GM23338 (cell line): ENCODE measurements around the gene FNDC1. TPM values are rescaled to one million over a fixed set of nuclear protein-coding genes. Genes with fewer than 3 reads are reported as not detected.

Experiments used
- ATAC-seq: fragments of 200-7000 bp; cut with Tn5 transposase; 3 replicates; pipeline ENCODE4 v1.9.1; 2020
- DNase-seq: peaks from one replicate; pipeline ENCODE4 v3.0.0-alpha.2; 2015; ENCODE audit warnings: low spot score
- H2AFZ ChIP-seq: fragments of 200-600 bp; sonication (generic); 2 replicates; pipeline ENCODE4 v1.8.0; 2016; ENCODE audit warnings: antibody characterized with exemption, mild to moderate bottlenecking, moderate library complexity
- H3F3A ChIP-seq: fragments of 200-600 bp; sonication (generic); replicated peaks from 2 replicates; pipeline ENCODE4 v1.8.0; 2017; ENCODE audit warnings: antibody characterized with exemption, mixed run types, low read depth
- H3K27ac ChIP-seq: fragments of 200-600 bp; sonication (generic); 2 replicates; pipeline ENCODE4 v1.6.1; 2016; ENCODE audit warnings: low read depth
- H3K27me3 ChIP-seq: fragments of 200-600 bp; sonication (generic); 2 replicates; pipeline ENCODE4 v1.8.0; 2016; ENCODE audit warnings: mild to moderate bottlenecking, mixed run types, moderate library complexity; ENCODE audit not compliant: insufficient read depth
- H3K36me3 ChIP-seq: fragments of 200-600 bp; sonication (generic); 2 replicates; pipeline ENCODE4 v1.8.0; 2016; ENCODE audit warnings: mild to moderate bottlenecking; ENCODE audit not compliant: insufficient read depth
- H3K4me1 ChIP-seq: fragments of 200-600 bp; sonication (generic); 2 replicates; pipeline ENCODE4 v1.8.0; 2016; ENCODE audit warnings: mild to moderate bottlenecking, moderate library complexity; ENCODE audit not compliant: insufficient read depth
- H3K4me2 ChIP-seq: fragments of 200-600 bp; sonication (generic); 2 replicates; pipeline ENCODE4 v1.7.1; 2017; ENCODE audit warnings: mixed run types
- H3K4me3 ChIP-seq: fragments of 200-600 bp; sonication (generic); 2 replicates; pipeline ENCODE4 v1.6.1; 2016; ENCODE audit warnings: mixed run types
- H3K79me2 ChIP-seq: fragments of 200-600 bp; sonication (generic); replicated peaks from 2 replicates; pipeline ENCODE4 v1.8.0; 2017; ENCODE audit warnings: mild to moderate bottlenecking; ENCODE audit not compliant: insufficient read depth
- H3K9me2 ChIP-seq: fragments of 200-600 bp; sonication (generic); 2 replicates; pipeline ENCODE4 v1.8.0; 2017; ENCODE audit not compliant: insufficient read depth
- H4K20me1 ChIP-seq: fragments of 200-600 bp; sonication (generic); replicated peaks from 2 replicates; pipeline ENCODE4 v1.8.0; 2017; ENCODE audit warnings: mild to moderate bottlenecking; ENCODE audit not compliant: insufficient read depth
- H3K27ac Mint-ChIP-seq: 2 replicates; pipeline ENCODE4 v1.8.0; 2020; ENCODE audit warnings: inconsistent platforms, mild to moderate bottlenecking, moderate library complexity, mixed read lengths
- H3K27me3 Mint-ChIP-seq: 3 replicates; pipeline ENCODE4 v1.8.0; 2022; ENCODE audit warnings: low read depth, mild to moderate bottlenecking, moderate library complexity, mixed read lengths, inconsistent platforms; ENCODE audit not compliant: insufficient read depth, poor library complexity
- H3K36me3 Mint-ChIP-seq: 3 replicates; pipeline ENCODE4 v1.8.0; 2021; ENCODE audit warnings: low read depth, mild to moderate bottlenecking, inconsistent platforms, moderate library complexity, mixed read lengths
- H3K4me1 Mint-ChIP-seq: 3 replicates; pipeline ENCODE4 v1.8.0; 2020; ENCODE audit warnings: mild to moderate bottlenecking, inconsistent platforms, mixed read lengths
- H3K4me3 Mint-ChIP-seq: 3 replicates; pipeline ENCODE4 v1.8.0; 2021; ENCODE audit warnings: moderate library complexity, mild to moderate bottlenecking, inconsistent platforms, mixed read lengths
- H3K9me3 Mint-ChIP-seq: 3 replicates; pipeline ENCODE4 v1.8.0; 2020; ENCODE audit warnings: moderate library complexity, mild to moderate bottlenecking, inconsistent platforms, mixed read lengths
- CREB1 ChIP-seq: fragments of 250-450 bp; sonication (Bioruptor Pico); IDR thresholded peaks from 2 replicates; pipeline ENCODE4 v1.5.0; 2020; ENCODE audit warnings: low read depth, mild to moderate bottlenecking, moderate library complexity
- EZH2 ChIP-seq: fragments of 200-600 bp; sonication (generic); IDR thresholded peaks from one replicate; pipeline ENCODE4 v1.8.0; 2017; ENCODE audit warnings: antibody characterized with exemption, mild to moderate bottlenecking, low read depth; ENCODE audit not compliant: unreplicated experiment
- EZH2phosphoT487 ChIP-seq: fragments of 200-600 bp; sonication (generic); IDR thresholded peaks from one replicate; pipeline ENCODE4 v1.8.1; 2018; ENCODE audit warnings: antibody characterized with exemption; ENCODE audit not compliant: unreplicated experiment
- JUNB ChIP-seq: IDR thresholded peaks from one replicate; pipeline ENCODE4 v1.6.1; 2016; ENCODE audit warnings: antibody characterized with exemption; ENCODE audit not compliant: unreplicated experiment
- NANOG ChIP-seq: IDR thresholded peaks from 2 replicates; pipeline ENCODE4 v1.6.1; 2016; ENCODE audit warnings: antibody characterized with exemption, borderline replicate concordance
- POLR2AphosphoS5 ChIP-seq: IDR thresholded peaks from 2 replicates; pipeline ENCODE4 v1.6.1; 2016; ENCODE audit warnings: antibody characterized with exemption, low read depth
- STAT1 ChIP-seq: IDR thresholded peaks from one replicate; pipeline ENCODE4 v1.6.1; 2016; ENCODE audit warnings: antibody characterized with exemption; ENCODE audit not compliant: unreplicated experiment
- ZNF114 ChIP-seq: fragments of 250-450 bp; sonication (Bioruptor Pico); IDR thresholded peaks from 2 replicates; pipeline ENCODE4 v1.5.0; 2020; ENCODE audit warnings: mild to moderate bottlenecking, moderate library complexity
- ZNF331 ChIP-seq: fragments of 250-450 bp; sonication (Bioruptor Pico); IDR thresholded peaks from 2 replicates; pipeline ENCODE4 v1.5.0; 2020; ENCODE audit warnings: low read depth, mild to moderate bottlenecking, moderate library complexity
- polyA plus RNA-seq: library from polyadenylated mRNA; unstranded; fragments of >200 nt; fragmentation: Nextera tagmentation; extraction: Ambion mirVana; gene quantifications from 2 replicates; pipeline ENCODE4 v1.2.1, GENCODE V29; 2016
- total RNA-seq: library from RNA; depleted of rRNA; stranded (reverse); fragments of >200 nt; shearing (Covaris generic); gene quantifications from 2 replicates; pipeline ENCODE4 v1.2.3, GENCODE V29; 2014
- TF ChIP-seq, protein P1 (sequence below): fragments of 250-450 bp; sonication (Bioruptor Pico); IDR thresholded peaks from 2 replicates; pipeline ENCODE4 v1.5.0; 2020; ENCODE audit warnings: mild to moderate bottlenecking, moderate library complexity
- TF ChIP-seq, protein P2 (sequence below): IDR thresholded peaks from one replicate; pipeline ENCODE4 v1.6.1; 2018; ENCODE audit warnings: antibody characterized with exemption; ENCODE audit not compliant: unreplicated experiment
- TF ChIP-seq, protein P3 (sequence below), 2 experiments: fragments of 200-600 bp in 1 of 2; sonication (generic) in 1 of 2; conservative IDR thresholded peaks; 2 replicates each; pipeline versions ENCODE4 v1.5.1 to v1.6.1; 2016 to 2017; ENCODE audit warnings: antibody characterized with exemption in 2 of 2, low read depth in 2 of 2, mild to moderate bottlenecking in 2 of 2, moderate library complexity in 1 of 2
- TF ChIP-seq, protein P4 (sequence below): IDR thresholded peaks from 2 replicates; pipeline ENCODE4 v1.6.1; 2016; ENCODE audit warnings: antibody characterized with exemption

Gene FNDC1
- total and polyA plus RNA-seq, 2 experiments from 2014 or later, result 0.38 to 0.57 TPM

DNA sequence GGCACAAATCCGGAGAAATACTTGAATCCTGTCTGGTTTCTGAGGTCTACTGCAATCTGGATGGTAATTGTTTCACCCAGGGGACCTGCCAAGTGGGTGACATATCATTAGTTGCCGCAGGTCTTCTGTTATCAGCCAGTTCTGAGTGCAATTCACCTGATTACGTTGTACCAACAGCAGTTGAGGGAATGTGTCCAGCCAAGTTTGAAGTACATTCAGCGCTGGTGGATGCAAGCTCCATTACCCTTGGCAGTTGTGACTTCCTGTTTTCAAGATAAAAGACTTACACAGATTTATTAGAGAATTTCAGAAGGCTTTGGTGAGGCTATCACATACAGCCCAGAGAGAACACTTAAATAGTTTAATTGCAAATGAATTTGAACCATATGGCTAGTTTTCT, 42.8 kb downstream of the FNDC1 start:
- H3K4me1 Mint-ChIP-seq, result peaks cover 2% of the 10 kb centered on the region; the same call in 1 of the 3 replicates
- Histone ChIP-seq H3K36me3 (no peaks in the 10 kb centered on the region), H3K27ac (no peak overlapping the region), H2AFZ (no peak overlapping the region), H3K4me3 (no peak overlapping the region), H4K20me1 (no peaks in the 10 kb centered on the region), H3K79me2 (no peaks in the 10 kb centered on the region), H3K27me3 (no peaks in the 10 kb centered on the region), H3K4me2 (no peak overlapping the region), H3K9me2 (no peaks in the 10 kb centered on the region; the same call in 1 of the 2 replicates), H3K4me1 (no peaks in the 10 kb centered on the region), H3F3A (no peaks in the 10 kb centered on the region)
- peaks cover 6% of the 10 kb centered on the region for H3K27me3 Mint-ChIP-seq
- no peak overlapping the region for H3K4me3 Mint-ChIP-seq
- DNase-seq (no peak), ATAC-seq (no peak)
- TF ChIP-seq CREB1 (CRISPR knock-in tag) (no peak), EZH2 (no peak), EZH2phosphoT487 (no peak), JUNB (no peak), ZNF114 (CRISPR knock-in tag) (no peak), STAT1 (no peak), NANOG (no peak), ZNF331 (CRISPR knock-in tag) (no peak), POLR2AphosphoS5 (no peak)
- TF ChIP-seq, protein P1, sequence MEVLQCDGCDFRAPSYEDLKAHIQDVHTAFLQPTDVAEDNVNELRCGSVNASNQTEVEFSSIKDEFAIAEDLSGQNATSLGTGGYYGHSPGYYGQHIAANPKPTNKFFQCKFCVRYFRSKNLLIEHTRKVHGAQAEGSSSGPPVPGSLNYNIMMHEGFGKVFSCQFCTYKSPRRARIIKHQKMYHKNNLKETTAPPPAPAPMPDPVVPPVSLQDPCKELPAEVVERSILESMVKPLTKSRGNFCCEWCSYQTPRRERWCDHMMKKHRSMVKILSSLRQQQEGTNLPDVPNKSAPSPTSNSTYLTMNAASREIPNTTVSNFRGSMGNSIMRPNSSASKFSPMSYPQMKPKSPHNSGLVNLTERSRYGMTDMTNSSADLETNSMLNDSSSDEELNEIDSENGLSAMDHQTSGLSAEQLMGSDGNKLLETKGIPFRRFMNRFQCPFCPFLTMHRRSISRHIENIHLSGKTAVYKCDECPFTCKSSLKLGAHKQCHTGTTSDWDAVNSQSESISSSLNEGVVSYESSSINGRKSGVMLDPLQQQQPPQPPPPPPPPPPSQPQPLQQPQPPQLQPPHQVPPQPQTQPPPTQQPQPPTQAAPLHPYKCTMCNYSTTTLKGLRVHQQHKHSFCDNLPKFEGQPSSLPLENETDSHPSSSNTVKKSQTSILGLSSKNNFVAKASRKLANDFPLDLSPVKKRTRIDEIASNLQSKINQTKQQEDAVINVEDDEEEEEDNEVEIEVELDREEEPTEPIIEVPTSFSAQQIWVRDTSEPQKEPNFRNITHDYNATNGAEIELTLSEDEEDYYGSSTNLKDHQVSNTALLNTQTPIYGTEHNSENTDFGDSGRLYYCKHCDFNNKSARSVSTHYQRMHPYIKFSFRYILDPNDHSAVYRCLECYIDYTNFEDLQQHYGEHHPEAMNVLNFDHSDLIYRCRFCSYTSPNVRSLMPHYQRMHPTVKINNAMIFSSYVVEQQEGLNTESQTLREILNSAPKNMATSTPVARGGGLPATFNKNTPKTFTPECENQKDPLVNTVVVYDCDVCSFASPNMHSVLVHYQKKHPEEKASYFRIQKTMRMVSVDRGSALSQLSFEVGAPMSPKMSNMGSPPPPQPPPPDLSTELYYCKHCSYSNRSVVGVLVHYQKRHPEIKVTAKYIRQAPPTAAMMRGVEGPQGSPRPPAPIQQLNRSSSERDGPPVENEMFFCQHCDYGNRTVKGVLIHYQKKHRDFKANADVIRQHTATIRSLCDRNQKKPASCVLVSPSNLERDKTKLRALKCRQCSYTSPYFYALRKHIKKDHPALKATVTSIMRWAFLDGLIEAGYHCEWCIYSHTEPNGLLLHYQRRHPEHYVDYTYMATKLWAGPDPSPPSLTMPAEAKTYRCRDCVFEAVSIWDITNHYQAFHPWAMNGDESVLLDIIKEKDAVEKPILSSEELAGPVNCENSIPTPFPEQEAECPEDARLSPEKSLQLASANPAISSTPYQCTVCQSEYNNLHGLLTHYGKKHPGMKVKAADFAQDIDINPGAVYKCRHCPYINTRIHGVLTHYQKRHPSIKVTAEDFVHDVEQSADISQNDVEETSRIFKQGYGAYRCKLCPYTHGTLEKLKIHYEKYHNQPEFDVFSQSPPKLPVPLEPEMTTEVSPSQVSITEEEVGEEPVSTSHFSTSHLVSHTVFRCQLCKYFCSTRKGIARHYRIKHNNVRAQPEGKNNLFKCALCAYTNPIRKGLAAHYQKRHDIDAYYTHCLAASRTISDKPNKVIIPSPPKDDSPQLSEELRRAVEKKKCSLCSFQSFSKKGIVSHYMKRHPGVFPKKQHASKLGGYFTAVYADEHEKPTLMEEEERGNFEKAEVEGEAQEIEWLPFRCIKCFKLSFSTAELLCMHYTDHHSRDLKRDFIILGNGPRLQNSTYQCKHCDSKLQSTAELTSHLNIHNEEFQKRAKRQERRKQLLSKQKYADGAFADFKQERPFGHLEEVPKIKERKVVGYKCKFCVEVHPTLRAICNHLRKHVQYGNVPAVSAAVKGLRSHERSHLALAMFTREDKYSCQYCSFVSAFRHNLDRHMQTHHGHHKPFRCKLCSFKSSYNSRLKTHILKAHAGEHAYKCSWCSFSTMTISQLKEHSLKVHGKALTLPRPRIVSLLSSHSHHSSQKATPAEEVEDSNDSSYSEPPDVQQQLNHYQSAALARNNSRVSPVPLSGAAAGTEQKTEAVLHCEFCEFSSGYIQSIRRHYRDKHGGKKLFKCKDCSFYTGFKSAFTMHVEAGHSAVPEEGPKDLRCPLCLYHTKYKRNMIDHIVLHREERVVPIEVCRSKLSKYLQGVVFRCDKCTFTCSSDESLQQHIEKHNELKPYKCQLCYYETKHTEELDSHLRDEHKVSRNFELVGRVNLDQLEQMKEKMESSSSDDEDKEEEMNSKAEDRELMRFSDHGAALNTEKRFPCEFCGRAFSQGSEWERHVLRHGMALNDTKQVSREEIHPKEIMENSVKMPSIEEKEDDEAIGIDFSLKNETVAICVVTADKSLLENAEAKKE (CRISPR knock-in tag), result no peak
- TF ChIP-seq, protein P2, sequence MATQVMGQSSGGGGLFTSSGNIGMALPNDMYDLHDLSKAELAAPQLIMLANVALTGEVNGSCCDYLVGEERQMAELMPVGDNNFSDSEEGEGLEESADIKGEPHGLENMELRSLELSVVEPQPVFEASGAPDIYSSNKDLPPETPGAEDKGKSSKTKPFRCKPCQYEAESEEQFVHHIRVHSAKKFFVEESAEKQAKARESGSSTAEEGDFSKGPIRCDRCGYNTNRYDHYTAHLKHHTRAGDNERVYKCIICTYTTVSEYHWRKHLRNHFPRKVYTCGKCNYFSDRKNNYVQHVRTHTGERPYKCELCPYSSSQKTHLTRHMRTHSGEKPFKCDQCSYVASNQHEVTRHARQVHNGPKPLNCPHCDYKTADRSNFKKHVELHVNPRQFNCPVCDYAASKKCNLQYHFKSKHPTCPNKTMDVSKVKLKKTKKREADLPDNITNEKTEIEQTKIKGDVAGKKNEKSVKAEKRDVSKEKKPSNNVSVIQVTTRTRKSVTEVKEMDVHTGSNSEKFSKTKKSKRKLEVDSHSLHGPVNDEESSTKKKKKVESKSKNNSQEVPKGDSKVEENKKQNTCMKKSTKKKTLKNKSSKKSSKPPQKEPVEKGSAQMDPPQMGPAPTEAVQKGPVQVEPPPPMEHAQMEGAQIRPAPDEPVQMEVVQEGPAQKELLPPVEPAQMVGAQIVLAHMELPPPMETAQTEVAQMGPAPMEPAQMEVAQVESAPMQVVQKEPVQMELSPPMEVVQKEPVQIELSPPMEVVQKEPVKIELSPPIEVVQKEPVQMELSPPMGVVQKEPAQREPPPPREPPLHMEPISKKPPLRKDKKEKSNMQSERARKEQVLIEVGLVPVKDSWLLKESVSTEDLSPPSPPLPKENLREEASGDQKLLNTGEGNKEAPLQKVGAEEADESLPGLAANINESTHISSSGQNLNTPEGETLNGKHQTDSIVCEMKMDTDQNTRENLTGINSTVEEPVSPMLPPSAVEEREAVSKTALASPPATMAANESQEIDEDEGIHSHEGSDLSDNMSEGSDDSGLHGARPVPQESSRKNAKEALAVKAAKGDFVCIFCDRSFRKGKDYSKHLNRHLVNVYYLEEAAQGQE, result no peak
- TF ChIP-seq, protein P3, sequence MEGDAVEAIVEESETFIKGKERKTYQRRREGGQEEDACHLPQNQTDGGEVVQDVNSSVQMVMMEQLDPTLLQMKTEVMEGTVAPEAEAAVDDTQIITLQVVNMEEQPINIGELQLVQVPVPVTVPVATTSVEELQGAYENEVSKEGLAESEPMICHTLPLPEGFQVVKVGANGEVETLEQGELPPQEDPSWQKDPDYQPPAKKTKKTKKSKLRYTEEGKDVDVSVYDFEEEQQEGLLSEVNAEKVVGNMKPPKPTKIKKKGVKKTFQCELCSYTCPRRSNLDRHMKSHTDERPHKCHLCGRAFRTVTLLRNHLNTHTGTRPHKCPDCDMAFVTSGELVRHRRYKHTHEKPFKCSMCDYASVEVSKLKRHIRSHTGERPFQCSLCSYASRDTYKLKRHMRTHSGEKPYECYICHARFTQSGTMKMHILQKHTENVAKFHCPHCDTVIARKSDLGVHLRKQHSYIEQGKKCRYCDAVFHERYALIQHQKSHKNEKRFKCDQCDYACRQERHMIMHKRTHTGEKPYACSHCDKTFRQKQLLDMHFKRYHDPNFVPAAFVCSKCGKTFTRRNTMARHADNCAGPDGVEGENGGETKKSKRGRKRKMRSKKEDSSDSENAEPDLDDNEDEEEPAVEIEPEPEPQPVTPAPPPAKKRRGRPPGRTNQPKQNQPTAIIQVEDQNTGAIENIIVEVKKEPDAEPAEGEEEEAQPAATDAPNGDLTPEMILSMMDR (conservative IDR thresholded peaks at IDR 0.05; ENCODE audit: low read depth in 2 of 2), result no peak
- TF ChIP-seq, protein P4, sequence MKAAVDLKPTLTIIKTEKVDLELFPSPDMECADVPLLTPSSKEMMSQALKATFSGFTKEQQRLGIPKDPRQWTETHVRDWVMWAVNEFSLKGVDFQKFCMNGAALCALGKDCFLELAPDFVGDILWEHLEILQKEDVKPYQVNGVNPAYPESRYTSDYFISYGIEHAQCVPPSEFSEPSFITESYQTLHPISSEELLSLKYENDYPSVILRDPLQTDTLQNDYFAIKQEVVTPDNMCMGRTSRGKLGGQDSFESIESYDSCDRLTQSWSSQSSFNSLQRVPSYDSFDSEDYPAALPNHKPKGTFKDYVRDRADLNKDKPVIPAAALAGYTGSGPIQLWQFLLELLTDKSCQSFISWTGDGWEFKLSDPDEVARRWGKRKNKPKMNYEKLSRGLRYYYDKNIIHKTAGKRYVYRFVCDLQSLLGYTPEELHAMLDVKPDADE, result no peak
- H3K36me3 Mint-ChIP-seq, result no peaks in the 10 kb centered on the region
- no peaks in the 10 kb centered on the region for H3K9me3 Mint-ChIP-seq
- H3K27ac Mint-ChIP-seq, result no peak overlapping the region
